Astrocyte (in vitro differentiated cells and primary cell): Measurements from ENCODE around the gene RPH3AL. TPM values are rescaled to one million over a fixed set of nuclear protein-coding genes. Genes with fewer than 3 reads are reported as not detected.
A peak's percentile ranks its signal among the peaks of the same experiment; 100 is the strongest.

Source experiments
- DNase-seq: peaks from one replicate; pipeline ENCODE4 v3.0.0-alpha.2; 2010; ENCODE audit warnings: low read depth
- FAIRE-seq: peaks from 2 replicates; lab custom pipeline; 2011; peaks lifted over from hg19 to GRCh38; lab: Jason Lieb, UNC
- H2AFZ ChIP-seq: 2 replicates; pipeline ENCODE4 v1.6.0; 2012; ENCODE audit warnings: low read depth, low read length, inconsistent platforms
- H3K27ac ChIP-seq: 2 replicates; pipeline ENCODE4 v1.5.1; 2011; ENCODE audit warnings: low read depth, low read length, inconsistent platforms
- H3K27me3 ChIP-seq: 2 replicates; pipeline ENCODE4 v1.6.0; 2011; ENCODE audit warnings: low read length, inconsistent platforms; ENCODE audit not compliant: insufficient read depth
- H3K36me3 ChIP-seq: 2 replicates; pipeline ENCODE4 v1.5.1; 2011; ENCODE audit warnings: low read length, inconsistent platforms; ENCODE audit not compliant: insufficient read depth
- H3K4me1 ChIP-seq: 2 replicates; pipeline ENCODE4 v1.5.1; 2011; ENCODE audit warnings: low read length, inconsistent platforms; ENCODE audit not compliant: insufficient read depth
- H3K4me2 ChIP-seq: 2 replicates; pipeline ENCODE4 v1.6.0; 2012; ENCODE audit warnings: low read length, inconsistent platforms
- H3K4me3 ChIP-seq: 2 replicates; pipeline ENCODE4 v1.5.1; 2011; ENCODE audit warnings: low read depth, mild to moderate bottlenecking, low read length, inconsistent platforms; ENCODE audit not compliant: insufficient read depth
- H3K79me2 ChIP-seq: 2 replicates; pipeline ENCODE4 v1.6.0; 2012; ENCODE audit warnings: mild to moderate bottlenecking, low read length, inconsistent platforms; ENCODE audit not compliant: insufficient read depth
- H3K9ac ChIP-seq: 2 replicates; pipeline ENCODE4 v1.6.0; 2012; ENCODE audit warnings: mild to moderate bottlenecking, low read length, inconsistent platforms
- H3K9me3 ChIP-seq: 2 replicates; pipeline ENCODE4 v1.5.1; 2012; ENCODE audit warnings: low read depth, mild to moderate bottlenecking, low read length, inconsistent platforms; ENCODE audit not compliant: insufficient read depth
- H4K20me1 ChIP-seq: 2 replicates; pipeline ENCODE4 v1.6.0; 2012; ENCODE audit warnings: low read length, inconsistent platforms; ENCODE audit not compliant: insufficient read depth
- H3K27ac Mint-ChIP-seq: one replicate; pipeline ENCODE4 v1.8.0; 2021; ENCODE audit warnings: mild to moderate bottlenecking, mixed read lengths; ENCODE audit not compliant: unreplicated experiment
- H3K27me3 Mint-ChIP-seq: one replicate; pipeline ENCODE4 v1.8.0; 2021; ENCODE audit warnings: low read depth, mixed read lengths; ENCODE audit not compliant: unreplicated experiment
- H3K36me3 Mint-ChIP-seq: one replicate; pipeline ENCODE4 v1.8.0; 2021; ENCODE audit warnings: low read depth, mixed read lengths; ENCODE audit not compliant: unreplicated experiment
- H3K4me1 Mint-ChIP-seq: one replicate; pipeline ENCODE4 v1.8.0; 2021; ENCODE audit warnings: low read depth, mixed read lengths; ENCODE audit not compliant: unreplicated experiment
- H3K4me3 Mint-ChIP-seq: one replicate; pipeline ENCODE4 v1.8.0; 2021; ENCODE audit warnings: mild to moderate bottlenecking, moderate library complexity, mixed read lengths; ENCODE audit not compliant: unreplicated experiment
- H3K9me3 Mint-ChIP-seq: one replicate; pipeline ENCODE4 v1.8.0; 2021; ENCODE audit warnings: mild to moderate bottlenecking, mixed read lengths; ENCODE audit not compliant: unreplicated experiment
- CTCF ChIP-seq: IDR thresholded peaks from 2 replicates; pipeline ENCODE4 v1.5.1; 2011; ENCODE audit warnings: low read depth, mild to moderate bottlenecking, inconsistent platforms, low read length, moderate library complexity; ENCODE audit not compliant: insufficient read depth
- EZH2 ChIP-seq: IDR thresholded peaks from 2 replicates; pipeline ENCODE4 v1.6.1; 2012; ENCODE audit warnings: mild to moderate bottlenecking, low read length, inconsistent platforms; ENCODE audit not compliant: insufficient read depth
- total RNA-seq: library from RNA; stranded (reverse); gene quantifications from 2 replicates; pipeline ENCODE4 v1.2.1, GENCODE V29; 2021

Gene RPH3AL
- total RNA-seq, 1 donor from 2014 or later, result 3.7 TPM

- H3K4me3 ChIP-seq, result no peak overlapping the region
- H3K79me2 ChIP-seq, result no peaks in the 10 kb centered on the region
- Mint-ChIP-seq H3K36me3 (peaks cover 4% of the 10 kb centered on the region), H3K9me3 (peaks cover 4% of the 10 kb centered on the region), H3K4me1 (peaks cover 14% of the 10 kb centered on the region), H3K27ac (no peak overlapping the region), H3K27me3 (peaks cover 3% of the 10 kb centered on the region), H3K4me3 (no peak overlapping the region)
- no peaks in the 10 kb centered on the region for H3K36me3 ChIP-seq
- peaks cover 7% of the 10 kb centered on the region for H3K4me1 ChIP-seq
- TF ChIP-seq CTCF (no peak), EZH2 (no peak)
- no peaks in the 10 kb centered on the region for H3K9me3 ChIP-seq
- no peak for FAIRE-seq
- DNase-seq, result no peak
- no peaks in the 10 kb centered on the region for H4K20me1 ChIP-seq
- no peak overlapping the region for H3K9ac ChIP-seq
- H3K4me2 ChIP-seq, result no peak overlapping the region
- H2AFZ ChIP-seq, result no peak overlapping the region
- no peak overlapping the region for H3K27ac ChIP-seq
- H3K27me3 ChIP-seq, result no peaks in the 10 kb centered on the region
These were observed 1.2 kb upstream of the RPH3AL start for GRCh38 chr17:353838-354234.

GRCh38 chr17:353213-353837 lies 718 bp upstream of the RPH3AL start:
- Histone ChIP-seq H3K4me1 (peaks cover 7% of the 10 kb centered on the region), H3K79me2 (no peaks in the 10 kb centered on the region), H3K9me3 (no peaks in the 10 kb centered on the region), H4K20me1 (no peaks in the 10 kb centered on the region), H3K4me2 (no peak overlapping the region), H3K4me3 (no peak overlapping the region), H2AFZ (no peak overlapping the region), H3K9ac (no peak overlapping the region), H3K27me3 (no peaks in the 10 kb centered on the region), H3K36me3 (no peaks in the 10 kb centered on the region), H3K27ac (no peak overlapping the region)
- FAIRE-seq (no peak), DNase-seq (no peak)
- Mint-ChIP-seq H3K4me3 (no peak overlapping the region), H3K36me3 (peaks cover 4% of the 10 kb centered on the region), H3K9me3 (peaks cover 4% of the 10 kb centered on the region), H3K27me3 (peaks cover 3% of the 10 kb centered on the region), H3K4me1 (peaks cover 14% of the 10 kb centered on the region), H3K27ac (no peak overlapping the region)
- TF ChIP-seq EZH2 (no peak), CTCF (no peak)

DNA sequence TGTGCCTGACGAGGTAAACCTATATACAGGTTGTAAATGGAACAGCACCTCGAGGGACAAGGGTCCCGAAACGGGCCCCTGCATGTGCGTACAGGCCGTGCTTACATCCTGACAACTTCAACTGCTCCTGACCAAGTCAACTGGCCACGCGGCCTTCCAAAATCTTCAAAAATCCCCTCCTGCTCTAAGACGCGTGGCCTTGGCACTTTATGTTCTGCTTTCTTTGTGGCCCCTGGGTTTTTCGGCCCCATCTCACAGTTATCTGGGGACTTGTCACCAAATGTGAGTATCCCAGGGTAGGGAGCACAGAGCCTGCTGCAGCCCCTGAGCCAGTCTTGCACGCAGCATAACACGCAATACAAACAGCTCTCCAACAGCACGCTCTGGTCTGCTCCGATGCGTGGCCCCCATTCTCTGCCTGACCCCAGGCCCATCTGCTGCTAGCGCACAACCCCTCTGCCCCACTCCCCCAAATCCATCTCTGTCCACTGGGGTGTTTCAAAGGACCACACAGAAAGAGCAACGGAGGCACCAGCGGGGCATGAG lies 659 bp downstream of the RPH3AL start:
- DNase-seq (no peak), FAIRE-seq (no peak)
- H3K4me3 Mint-ChIP-seq, result peak overlapping the region; percentile 65
- peaks cover 2% of the 10 kb centered on the region for H3K36me3 Mint-ChIP-seq
- H3K36me3 ChIP-seq, result no peaks in the 10 kb centered on the region
- H3K27me3 Mint-ChIP-seq, result no peaks in the 10 kb centered on the region
- H3K4me3 ChIP-seq, result no peak overlapping the region
- H3K27ac ChIP-seq, result no peak overlapping the region
- TF ChIP-seq EZH2 (no peak), CTCF (no peak)
- H3K9me3 Mint-ChIP-seq, result peaks cover 2% of the 10 kb centered on the region
- H3K4me1 ChIP-seq, result peaks cover 7% of the 10 kb centered on the region
- peaks cover 14% of the 10 kb centered on the region for H3K4me1 Mint-ChIP-seq
- no peaks in the 10 kb centered on the region for H4K20me1 ChIP-seq
- no peak overlapping the region for H3K4me2 ChIP-seq
- H2AFZ ChIP-seq, result no peak overlapping the region
- H3K9ac ChIP-seq, result no peak overlapping the region
- H3K27me3 ChIP-seq, result no peaks in the 10 kb centered on the region
- no peaks in the 10 kb centered on the region for H3K9me3 ChIP-seq
- H3K27ac Mint-ChIP-seq, result no peak overlapping the region
- no peaks in the 10 kb centered on the region for H3K79me2 ChIP-seq
